Skeletal muscle satellite cell (primary cell): ENCODE results near the gene RELL2.

Experiments
- H3K27me3 ChIP-seq: 2 replicates; pipeline ENCODE4 v1.7.0; 2013; ENCODE audit warnings: low read length; ENCODE audit not compliant: control insufficient read depth, insufficient read depth
- H3K36me3 ChIP-seq: 2 replicates; pipeline ENCODE4 v1.7.0; 2013; ENCODE audit warnings: mild to moderate bottlenecking, control low read depth, low read length; ENCODE audit not compliant: insufficient read depth
- H3K4me1 ChIP-seq: 2 replicates; pipeline ENCODE4 v1.7.0; 2013; ENCODE audit warnings: low read length; ENCODE audit not compliant: control insufficient read depth, insufficient read depth
- H3K4me2 ChIP-seq: 2 replicates; pipeline ENCODE4 v1.7.0; 2013; ENCODE audit warnings: mild to moderate bottlenecking, low read length
- H3K4me3 ChIP-seq: 2 replicates; pipeline ENCODE4 v1.7.0; 2013; ENCODE audit warnings: low read length
- H3K9ac ChIP-seq: 2 replicates; pipeline ENCODE4 v1.7.0; 2013; ENCODE audit warnings: mild to moderate bottlenecking, low read depth, low read length, moderate library complexity
- H3K9me3 ChIP-seq: replicated peaks from 2 replicates; pipeline ENCODE4 v1.7.0; 2013; ENCODE audit warnings: mild to moderate bottlenecking, control low read depth, low read length

RELL2 gene

DNA sequence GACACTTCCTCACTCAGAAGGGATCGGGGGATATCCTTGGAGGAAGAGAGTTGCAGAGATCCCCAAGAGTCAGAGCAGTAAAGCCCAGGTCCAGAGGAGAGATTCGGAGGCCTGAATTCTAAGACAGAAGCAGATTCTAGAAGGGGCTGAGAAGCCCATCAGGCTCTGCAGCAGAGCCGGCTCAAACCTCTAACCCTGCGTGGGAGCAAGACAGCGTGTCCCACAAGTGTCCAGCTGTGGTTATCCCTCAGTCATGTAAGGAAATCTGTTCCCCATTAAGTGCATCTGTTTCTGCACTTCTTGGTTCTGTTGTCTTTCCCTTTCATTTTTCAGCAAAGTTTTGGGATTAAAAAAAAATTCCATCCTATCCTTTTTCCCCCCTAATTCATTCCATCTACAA is 13.2 kb upstream of the RELL2 start:
- no peaks in the 10 kb centered on the region for H3K4me1 ChIP-seq
- no peaks in the 10 kb centered on the region for H3K9me3 ChIP-seq
- H3K4me3 ChIP-seq: no peak overlapping the region
- H3K4me2 ChIP-seq: no peak overlapping the region
- peaks cover 73% of the 10 kb centered on the region for H3K36me3 ChIP-seq
- no peaks in the 10 kb centered on the region for H3K27me3 ChIP-seq
- H3K9ac ChIP-seq: no peak overlapping the region

DNA sequence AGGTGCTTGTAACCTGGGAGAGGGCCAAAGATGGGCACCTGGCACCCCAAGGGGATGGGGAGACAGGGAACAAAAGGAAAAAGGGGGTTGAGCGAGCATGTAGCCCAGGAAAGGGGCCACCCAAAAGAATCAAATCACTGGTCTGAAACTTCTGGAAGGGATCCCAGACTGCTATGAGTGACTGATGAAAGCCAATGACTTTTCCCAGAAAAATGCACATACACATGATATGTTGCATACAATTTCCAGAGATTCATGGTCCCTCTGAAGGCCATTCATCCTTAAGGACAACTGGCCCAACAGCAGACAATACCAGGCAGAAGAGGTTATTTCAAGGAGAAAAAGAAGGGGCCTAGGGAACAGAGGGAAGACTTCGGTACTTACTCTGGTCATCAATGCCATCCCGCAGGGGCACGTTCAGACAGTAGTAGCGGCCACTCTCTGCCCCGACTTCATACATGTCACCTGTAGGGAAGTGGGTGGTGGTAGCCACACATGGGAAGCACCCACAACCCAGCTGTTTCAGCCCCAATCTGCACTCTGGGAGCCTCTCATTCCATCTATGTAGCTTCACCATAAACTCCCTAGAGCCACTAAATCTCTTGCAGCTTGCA is 8.5 kb upstream of the RELL2 start:
- Histone ChIP-seq H3K4me3 (no peak overlapping the region), H3K4me1 (no peaks in the 10 kb centered on the region), H3K9ac (no peak overlapping the region), H3K4me2 (no peak overlapping the region), H3K9me3 (no peaks in the 10 kb centered on the region), H3K36me3 (peaks cover 74% of the 10 kb centered on the region), H3K27me3 (no peaks in the 10 kb centered on the region)

- Histone ChIP-seq H3K9ac (no peak overlapping the region), H3K4me2 (no peak overlapping the region), H3K4me3 (no peak overlapping the region), H3K36me3 (peaks cover 56% of the 10 kb centered on the region), H3K27me3 (no peaks in the 10 kb centered on the region), H3K9me3 (no peaks in the 10 kb centered on the region), H3K4me1 (peaks cover 5% of the 10 kb centered on the region)
Measured at GRCh38 chr5:141630570-141631140, 6.1 kb upstream of the RELL2 start.

GRCh38 chr5:141632650-141633049 is 4.1 kb upstream of the RELL2 start:
- H3K36me3 ChIP-seq: peaks cover 43% of the 10 kb centered on the region
- no peaks in the 10 kb centered on the region for H3K9me3 ChIP-seq
- H3K4me1 ChIP-seq: peaks cover 12% of the 10 kb centered on the region
- no peak overlapping the region for H3K4me2 ChIP-seq
- no peaks in the 10 kb centered on the region for H3K27me3 ChIP-seq
- no peak overlapping the region for H3K4me3 ChIP-seq
- no peak overlapping the region for H3K9ac ChIP-seq

- H3K27me3 ChIP-seq: no peaks in the 10 kb centered on the region
- no peak overlapping the region for H3K4me3 ChIP-seq
- H3K36me3 ChIP-seq: peaks cover 30% of the 10 kb centered on the region
- H3K4me1 ChIP-seq: peaks cover 19% of the 10 kb centered on the region
- no peak overlapping the region for H3K4me2 ChIP-seq
- H3K9me3 ChIP-seq: no peaks in the 10 kb centered on the region
- no peak overlapping the region for H3K9ac ChIP-seq
Measured at GRCh38 chr5:141633871-141634561, 2.8 kb upstream of the RELL2 start.

GRCh38 chr5:141634720-141635119 is 2.1 kb upstream of the RELL2 start:
- Histone ChIP-seq H3K9ac (no peak overlapping the region), H3K4me2 (no peak overlapping the region), H3K27me3 (no peaks in the 10 kb centered on the region), H3K4me1 (peaks cover 19% of the 10 kb centered on the region), H3K4me3 (no peak overlapping the region), H3K36me3 (peaks cover 24% of the 10 kb centered on the region), H3K9me3 (no peaks in the 10 kb centered on the region)

DNA sequence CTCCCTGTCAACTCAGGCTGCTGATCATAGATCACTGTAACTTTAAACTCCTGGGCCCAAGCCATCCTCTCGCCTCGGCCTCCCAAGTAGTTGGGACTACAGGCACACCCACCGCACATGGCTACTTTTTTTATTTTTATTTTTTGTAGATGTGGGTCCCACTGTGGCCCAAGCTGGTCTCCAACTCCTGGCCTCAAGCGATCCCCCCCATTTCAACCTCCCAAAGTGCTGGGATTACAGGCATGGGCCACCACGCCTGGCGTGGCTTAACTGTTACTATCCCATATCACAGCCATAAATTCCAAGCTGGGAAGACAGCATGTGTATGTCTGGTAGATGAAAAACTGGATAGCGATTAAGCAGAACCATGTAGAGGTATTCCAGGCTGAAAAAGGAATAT is 1.2 kb upstream of the RELL2 start:
- Histone ChIP-seq H3K4me1 (peaks cover 19% of the 10 kb centered on the region), H3K4me3 (peak overlapping the region; percentile 90), H3K9ac (peak overlapping the region; percentile 89), H3K27me3 (no peaks in the 10 kb centered on the region), H3K4me2 (peak overlapping the region; percentile 94), H3K9me3 (no peaks in the 10 kb centered on the region), H3K36me3 (peaks cover 15% of the 10 kb centered on the region)

DNA sequence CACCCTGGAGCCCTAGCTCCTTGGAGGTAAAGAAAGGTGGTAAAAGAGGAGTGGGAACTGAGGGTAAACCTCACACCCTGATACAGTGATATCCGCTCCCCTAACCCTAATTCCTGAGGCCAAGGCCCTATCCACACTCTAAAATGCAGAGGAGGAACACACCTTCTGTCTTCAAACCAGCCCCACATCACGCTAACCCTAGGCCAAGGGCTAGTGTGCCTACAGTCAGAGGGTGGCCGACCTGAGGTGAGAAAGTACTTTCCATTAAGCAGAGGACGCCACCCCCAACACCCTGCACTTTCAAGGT is 738 bp upstream of the RELL2 start:
- H3K36me3 ChIP-seq: peaks cover 16% of the 10 kb centered on the region
- peaks cover 19% of the 10 kb centered on the region for H3K4me1 ChIP-seq

DNA sequence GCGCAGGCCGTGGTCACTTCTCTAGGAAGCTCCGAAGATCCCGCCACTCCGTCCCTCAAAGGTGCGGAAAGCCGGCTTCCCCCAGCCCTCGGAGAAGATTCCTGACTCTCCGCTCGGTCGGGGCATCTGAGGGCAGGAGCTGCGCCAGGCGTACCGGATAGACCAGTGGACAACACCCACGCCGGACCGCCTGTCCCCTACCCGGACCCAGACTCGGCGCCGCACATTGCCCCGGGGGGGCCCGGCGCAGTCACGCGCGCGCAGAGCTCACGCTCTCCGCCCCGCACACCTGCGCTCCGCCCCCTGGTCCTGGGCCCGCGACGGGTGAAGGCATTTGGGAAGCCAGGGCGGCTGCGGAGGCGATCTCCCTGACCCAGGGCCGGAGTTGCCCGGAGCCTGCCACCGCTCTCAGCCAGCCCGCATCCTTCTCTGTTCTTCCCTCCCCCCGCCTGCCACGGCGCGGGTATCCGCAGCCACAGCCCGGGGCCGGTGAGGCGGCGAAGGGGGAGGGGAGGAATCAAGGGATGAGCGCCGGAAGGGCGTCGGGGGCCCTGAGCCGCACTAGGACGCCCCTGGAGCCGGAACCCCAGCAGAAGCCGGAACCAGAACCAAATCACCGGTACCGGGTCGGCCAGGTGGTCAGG is 448 bp downstream of the RELL2 start:
- Histone ChIP-seq H3K9ac (peak overlapping the region; percentile 89), H3K27me3 (no peaks in the 10 kb centered on the region), H3K4me3 (peak overlapping the region; percentile 90), H3K9me3 (no peaks in the 10 kb centered on the region), H3K36me3 (peaks cover 18% of the 10 kb centered on the region), H3K4me2 (peak overlapping the region; percentile 94), H3K4me1 (peaks cover 28% of the 10 kb centered on the region)

More for the DNA sequence above, 738 bp upstream of the RELL2 start:
- H3K4me3 ChIP-seq: peak overlapping the region; percentile 90
- H3K9ac ChIP-seq: peak overlapping the region; percentile 89
- peak overlapping the region; percentile 94 for H3K4me2 ChIP-seq
- H3K27me3 ChIP-seq: no peaks in the 10 kb centered on the region
- no peaks in the 10 kb centered on the region for H3K9me3 ChIP-seq

- peak overlapping the region; percentile 94 for H3K4me2 ChIP-seq
- H3K4me1 ChIP-seq: peaks cover 28% of the 10 kb centered on the region
- H3K27me3 ChIP-seq: no peaks in the 10 kb centered on the region
- peaks cover 17% of the 10 kb centered on the region for H3K36me3 ChIP-seq
- H3K9me3 ChIP-seq: no peaks in the 10 kb centered on the region
- H3K4me3 ChIP-seq: peak overlapping the region; percentile 90
- H3K9ac ChIP-seq: peak overlapping the region; percentile 89
Measured at GRCh38 chr5:141637767-141638419, 1.1 kb downstream of the RELL2 start.

- H3K27me3 ChIP-seq: no peaks in the 10 kb centered on the region
Measured at GRCh38 chr5:141638771-141639170, 2.0 kb downstream of the RELL2 start.

More at GRCh38 chr5:141638771-141639170, 2.0 kb downstream of the RELL2 start:
- H3K36me3 ChIP-seq: peaks cover 21% of the 10 kb centered on the region
- H3K4me3 ChIP-seq: no peak overlapping the region
- H3K9ac ChIP-seq: no peak overlapping the region
- no peak overlapping the region for H3K4me2 ChIP-seq
- H3K9me3 ChIP-seq: no peaks in the 10 kb centered on the region
- peaks cover 28% of the 10 kb centered on the region for H3K4me1 ChIP-seq
